Anterior cingulate cortex (tissue), 58 donors: ENCODE measurements around the gene AK8.

ENCODE experiments used
- DNase-seq, 58 donors: peaks; one replicate each; lab custom pipeline; 2025; lab: John Stamatoyannopoulos, UW

Gene AK8

GRCh38 chr9:132802121-132802795, 75.8 kb downstream of the AK8 start:
- DNase-seq: no peak

- DNase-seq: no peak
Observed at GRCh38 chr9:132801659-132802058, 76.4 kb downstream of the AK8 start.

- DNase-seq: peak in 50 of 58 donors; percentile 7 to 80 (median 46)
Observed at GRCh38 chr9:132800038-132800648, 77.9 kb downstream of the AK8 start.

DNA sequence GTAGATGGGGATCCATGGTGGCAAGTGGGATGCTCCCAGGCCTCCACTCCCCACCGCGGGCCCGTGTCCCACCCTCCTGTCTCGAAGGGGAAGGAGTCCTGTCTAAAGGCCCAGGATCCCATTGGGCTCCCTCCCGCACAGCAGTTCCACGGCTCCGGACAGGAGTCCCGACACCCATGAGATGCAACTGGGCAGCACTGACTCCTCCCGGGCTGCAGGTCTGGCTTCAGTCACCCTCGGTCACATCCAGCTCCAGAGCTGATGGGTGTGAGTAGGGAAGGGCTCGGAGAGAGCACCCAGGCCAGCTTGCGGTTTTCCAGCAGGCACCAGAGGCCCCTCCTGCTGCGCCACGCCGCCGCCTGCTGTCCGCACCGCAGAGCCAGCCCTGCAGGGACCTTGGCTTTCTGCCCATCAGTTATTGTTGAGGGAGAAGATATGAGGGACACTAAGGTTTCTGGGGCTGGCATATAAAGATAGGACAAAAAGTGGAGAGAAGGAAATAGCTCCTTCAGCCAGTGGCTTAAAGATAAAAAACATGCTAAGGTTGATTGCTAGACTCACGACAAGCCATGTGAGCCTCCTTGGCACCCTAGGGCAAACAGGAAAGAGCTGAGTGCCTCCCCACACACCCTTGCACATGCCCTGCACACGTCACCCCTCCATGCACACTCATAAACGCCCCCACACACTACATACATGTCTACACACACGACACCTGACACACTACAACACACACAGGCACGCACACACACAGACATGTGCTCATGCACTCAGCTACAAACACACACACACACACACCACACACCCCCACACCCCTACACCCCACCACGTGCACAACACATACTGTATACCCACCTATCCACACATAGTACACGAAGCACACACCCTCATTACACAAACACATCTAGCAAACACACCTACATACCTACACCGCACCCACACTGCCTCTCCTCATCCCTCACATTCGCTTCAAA, 79.0 kb downstream of the AK8 start:
- no peak for DNase-seq

DNA sequence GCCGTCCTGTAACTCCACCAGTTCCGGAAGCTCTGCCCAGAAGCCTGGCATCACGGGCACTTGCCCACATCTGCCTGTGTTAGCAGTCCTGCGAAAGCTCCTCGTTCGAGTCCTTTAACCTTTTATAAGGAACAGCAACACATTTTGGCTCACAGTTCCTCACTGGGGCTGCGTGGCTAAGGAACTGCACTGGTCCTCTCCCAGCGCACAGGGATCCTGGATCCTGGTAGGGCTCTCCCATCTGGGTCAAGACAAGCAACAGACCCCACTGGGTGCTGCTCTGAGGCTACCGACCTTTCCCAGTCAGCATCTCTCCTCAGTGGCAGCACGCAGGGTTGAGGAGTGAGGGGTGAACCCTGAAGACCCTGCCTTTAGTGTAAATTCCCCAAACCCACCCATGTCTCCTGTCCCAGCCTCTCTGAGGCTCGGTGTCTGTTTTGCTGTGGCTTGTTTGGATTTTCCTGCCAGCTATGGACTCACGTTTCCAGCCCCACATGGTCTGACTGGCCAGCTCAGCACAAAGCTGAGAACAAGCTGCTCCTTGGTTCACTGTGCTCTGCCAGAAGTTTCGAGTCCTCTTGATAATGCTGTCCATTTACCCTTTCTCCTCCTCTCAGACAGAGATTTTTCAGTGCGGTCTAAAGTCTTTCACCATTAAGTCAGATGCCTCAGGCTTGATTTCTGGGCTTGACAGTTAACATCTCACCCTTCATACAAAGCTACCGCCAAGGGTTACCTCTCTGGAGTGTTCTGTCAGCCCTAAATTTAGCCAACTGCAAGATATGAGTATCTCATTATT, 80.0 kb downstream of the AK8 start:
- no peak for DNase-seq

DNA sequence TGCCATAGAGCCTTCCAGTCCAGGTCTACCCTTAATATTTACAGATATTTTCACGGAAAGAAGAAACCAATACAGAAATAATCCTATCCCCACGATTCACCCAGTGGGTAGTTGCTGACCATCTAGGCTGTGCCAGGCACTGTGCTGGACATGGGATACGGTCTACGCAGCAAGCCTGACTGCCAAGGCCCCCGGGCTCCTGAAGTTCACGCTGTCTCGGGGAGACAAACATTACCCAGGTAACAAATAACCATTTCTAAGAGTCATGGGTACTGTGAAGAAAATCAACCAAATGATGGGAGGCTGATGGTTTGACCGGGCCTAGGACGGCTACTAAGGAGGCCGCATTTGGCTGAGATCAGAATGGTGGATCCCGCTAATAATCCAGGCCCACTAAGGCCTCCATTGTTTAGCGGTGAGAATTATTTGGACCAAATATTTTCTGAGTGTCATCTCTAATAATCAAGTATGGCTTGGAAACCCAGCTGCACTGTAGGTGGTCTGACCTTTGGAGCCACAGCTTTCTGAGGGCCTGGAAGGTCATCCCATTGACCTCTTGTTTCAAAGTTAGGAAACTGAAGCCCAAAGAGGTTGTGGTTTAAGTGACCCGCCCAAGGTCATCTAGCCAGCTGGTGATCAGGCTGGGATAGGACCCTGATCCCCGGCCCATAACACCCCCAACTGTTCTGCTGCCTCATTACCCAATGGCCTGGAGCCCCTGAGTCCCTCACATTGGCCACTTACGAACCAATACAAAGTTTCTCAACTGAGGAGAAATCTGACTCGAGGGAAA, 82.4 kb downstream of the AK8 start:
- DNase-seq: no peak

GRCh38 chr9:132794730-132795380, 83.2 kb downstream of the AK8 start:
- DNase-seq: no peak

DNA sequence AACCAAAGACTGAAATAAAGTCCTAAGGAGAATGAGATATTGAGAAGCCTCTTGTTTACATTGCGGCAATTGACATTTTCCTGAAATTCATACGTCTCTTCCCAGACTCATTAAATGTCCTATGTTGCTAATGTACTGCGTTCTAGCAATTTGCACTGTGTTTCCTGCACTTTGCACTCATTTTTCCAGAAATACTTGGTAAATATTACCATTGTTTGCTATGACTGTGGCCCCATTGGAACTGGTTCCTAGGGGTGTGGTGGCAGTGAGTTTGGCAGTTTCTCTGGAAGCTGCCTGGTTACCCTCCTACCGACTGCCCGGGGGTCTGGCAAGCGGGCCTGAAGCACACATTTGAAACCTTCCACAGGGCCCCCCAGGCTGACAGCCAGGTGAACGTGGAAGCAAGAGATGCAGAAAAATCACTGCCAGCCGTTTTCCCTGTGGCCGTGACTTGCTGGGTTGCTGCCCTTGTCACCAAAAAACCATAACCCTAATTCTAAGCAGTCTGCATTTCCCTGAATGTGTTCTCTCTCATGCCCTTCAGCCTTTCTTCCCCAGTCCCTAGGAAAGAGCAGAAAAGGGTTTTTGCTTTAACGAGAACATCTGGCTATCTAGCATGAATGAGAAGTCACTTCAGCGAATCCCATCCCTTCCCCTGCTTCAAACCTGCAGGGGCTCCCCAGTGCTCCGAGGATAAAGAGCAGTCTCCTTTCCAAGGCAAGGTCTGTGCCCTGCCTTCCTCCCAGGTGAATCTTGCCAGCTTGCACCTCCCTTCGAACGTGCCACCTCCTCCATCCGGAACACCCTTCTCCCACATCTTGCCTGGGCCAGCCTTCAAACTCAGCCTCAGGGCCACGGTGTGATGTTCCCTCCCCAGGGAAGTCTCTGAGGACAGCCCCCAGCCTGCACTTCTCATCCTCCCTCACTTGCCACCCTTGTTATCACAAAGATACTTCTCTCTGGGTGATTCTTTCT, 84.2 kb downstream of the AK8 start:
- no peak for DNase-seq

DNA sequence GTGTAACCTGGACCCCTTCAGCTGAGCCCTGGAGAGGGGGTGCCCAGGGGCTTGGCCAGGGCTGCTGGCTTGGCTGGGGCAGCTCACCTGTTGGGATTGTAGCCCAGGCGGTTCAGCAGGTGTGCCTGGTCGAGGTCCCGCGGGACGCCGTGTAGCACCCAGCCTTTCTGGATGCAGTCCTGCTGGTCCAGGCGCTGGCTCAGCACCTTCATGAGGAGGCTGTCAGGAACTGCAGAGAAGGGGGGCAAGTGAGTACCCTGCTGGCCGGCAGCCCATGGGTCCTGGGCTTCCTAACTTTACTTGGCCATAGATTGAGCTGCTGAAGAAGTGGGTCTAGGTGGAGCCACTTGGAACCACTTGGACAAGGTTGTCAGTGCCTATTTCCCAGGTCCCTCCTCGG, 85.5 kb downstream of the AK8 start:
- DNase-seq: no peak

DNA sequence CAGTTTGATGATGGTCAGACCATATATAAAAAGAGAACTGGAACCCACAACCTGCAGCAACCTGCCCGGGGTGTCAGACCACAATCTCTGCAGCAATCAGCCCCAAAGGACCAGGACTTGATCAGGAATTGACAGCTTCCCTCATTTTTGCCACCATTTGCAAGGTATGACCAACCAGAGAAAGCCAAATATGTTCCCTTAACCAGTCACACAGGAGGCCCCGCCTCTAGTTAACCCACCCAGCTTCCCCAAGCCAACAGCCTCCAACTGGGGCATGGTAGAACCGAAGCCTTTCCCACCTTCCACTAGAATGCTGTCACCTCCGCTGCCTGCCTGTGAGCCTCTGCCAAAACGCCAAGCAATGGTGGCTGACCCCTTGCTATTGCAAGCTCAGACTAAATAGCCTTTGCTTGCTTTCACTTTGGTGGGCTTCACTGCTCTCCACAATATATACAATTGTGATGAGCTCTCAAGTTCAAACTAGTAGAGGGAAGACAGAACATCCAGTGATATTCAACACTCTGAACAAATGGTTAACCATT, 86.3 kb downstream of the AK8 start:
- no peak for DNase-seq

GRCh38 chr9:132789719-132790118, 88.4 kb downstream of the AK8 start:
- DNase-seq: no peak

- no peak for DNase-seq
Observed at GRCh38 chr9:132788378-132788777, 89.7 kb downstream of the AK8 start.

DNA sequence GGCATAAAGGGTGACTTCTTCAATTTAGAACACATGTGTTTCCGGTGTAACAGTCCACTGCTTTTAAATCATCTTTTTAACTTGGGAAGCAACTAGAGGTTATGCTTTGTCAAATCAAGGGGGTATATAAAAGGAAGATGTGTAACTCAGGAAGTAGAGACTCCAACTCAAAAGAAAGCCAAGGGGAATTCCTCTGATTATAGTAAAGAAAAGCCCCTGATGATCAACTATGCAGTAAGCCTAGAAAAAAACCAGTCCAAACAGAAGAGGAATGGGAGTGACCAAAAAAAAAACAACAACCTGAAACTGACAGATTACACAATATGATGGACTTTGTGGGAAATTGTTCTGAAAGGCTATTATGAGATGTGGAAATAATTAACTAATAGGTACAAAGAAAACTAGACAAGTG, 90.3 kb downstream of the AK8 start:
- DNase-seq: no peak

- DNase-seq: no peak
Observed at GRCh38 chr9:132784286-132784830, 93.7 kb downstream of the AK8 start.

- no peak for DNase-seq
Observed at GRCh38 chr9:132783006-132783405, 95.1 kb downstream of the AK8 start.

GRCh38 chr9:132782037-132782436, 96.0 kb downstream of the AK8 start:
- DNase-seq: no peak
